ENCODE measurements around the gene INPPL1.

Gene INPPL1

GRCh38 chr11:72232260-72233055 lies 7.9 kb downstream of the INPPL1 start:
- DNase-seq = no peak

DNA sequence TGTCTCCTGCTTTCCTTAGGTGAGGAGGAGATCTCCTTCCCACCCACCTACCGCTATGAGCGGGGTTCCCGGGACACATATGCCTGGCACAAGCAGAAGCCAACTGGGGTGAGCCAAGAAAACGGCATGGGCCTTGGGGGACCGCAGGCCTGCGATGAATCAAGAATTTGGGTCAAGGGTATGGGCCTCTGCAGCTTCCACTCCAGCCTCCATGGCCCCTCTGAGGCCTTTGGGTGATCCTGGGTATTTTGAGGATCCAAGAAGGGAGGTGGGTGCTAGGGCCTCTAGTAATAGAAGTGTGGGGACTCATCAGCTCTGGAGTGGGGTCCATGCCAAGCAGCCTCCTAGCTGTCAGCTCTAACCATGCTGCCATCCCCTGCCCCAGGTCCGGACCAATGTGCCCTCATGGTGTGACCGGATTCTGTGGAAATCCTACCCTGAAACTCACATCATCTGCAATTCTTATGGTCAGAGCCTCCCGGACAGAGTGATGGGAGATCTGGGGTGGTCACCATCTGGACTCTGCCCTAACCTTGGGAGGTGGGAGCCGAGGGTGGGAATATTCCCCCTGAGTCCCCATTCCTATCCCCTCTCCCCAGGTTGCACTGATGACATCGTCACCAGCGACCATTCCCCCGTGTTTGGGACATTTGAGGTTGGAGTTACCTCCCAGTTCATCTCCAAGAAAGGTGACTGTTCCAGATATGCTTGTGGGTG lies 8.6 kb downstream of the INPPL1 start:
- DNase-seq = no peak

- no peak for DNase-seq
Measured at GRCh38 chr11:72233773-72234513, 9.4 kb downstream of the INPPL1 start.

GRCh38 chr11:72234514-72234830 lies 9.9 kb downstream of the INPPL1 start:
- DNase-seq = no peak

DNA sequence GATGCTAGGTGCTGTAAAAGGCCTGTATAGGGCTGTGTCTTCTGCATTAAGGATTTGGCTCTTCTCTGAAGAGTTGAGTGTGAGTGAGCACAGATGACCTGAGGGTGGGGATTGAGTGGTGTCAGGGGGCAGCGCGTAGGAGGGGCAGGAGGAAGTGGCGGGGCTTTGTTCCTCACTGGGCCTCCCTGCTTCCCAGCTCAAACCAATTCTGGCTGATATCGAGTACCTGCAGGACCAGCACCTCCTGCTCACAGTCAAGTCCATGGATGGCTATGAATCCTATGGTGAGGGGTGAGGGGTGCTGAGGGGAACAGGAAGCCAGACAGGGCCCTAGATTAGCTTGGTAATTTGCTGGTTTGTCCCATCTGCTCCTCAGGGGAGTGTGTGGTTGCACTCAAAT lies 10.4 kb downstream of the INPPL1 start:
- no peak for DNase-seq

GRCh38 chr11:72235351-72236057 lies 10.9 kb downstream of the INPPL1 start:
- peak; percentile 39 for DNase-seq

- no peak for DNase-seq
Measured at GRCh38 chr11:72236083-72236697, 11.6 kb downstream of the INPPL1 start.

DNA sequence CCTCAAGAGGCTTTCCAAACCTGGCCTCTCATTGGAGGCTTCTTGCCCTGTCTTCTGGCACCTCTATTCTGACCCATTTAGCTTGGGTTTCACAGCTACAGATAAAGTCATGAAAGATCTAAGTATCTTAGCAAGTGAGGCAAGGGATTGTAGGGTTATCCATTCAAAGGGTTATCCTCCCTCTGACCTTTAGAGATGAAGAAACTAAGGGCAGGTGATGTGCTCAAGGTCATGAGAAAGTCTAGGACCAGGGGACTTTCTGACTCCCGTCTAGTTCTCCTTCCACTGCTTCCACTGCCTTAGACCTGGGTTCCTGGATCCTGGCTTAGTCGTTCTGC lies 12.2 kb downstream of the INPPL1 start:
- no peak for DNase-seq

GRCh38 chr11:72237112-72237931 lies 12.8 kb downstream of the INPPL1 start:
- peak; percentile 72 for DNase-seq

DNA sequence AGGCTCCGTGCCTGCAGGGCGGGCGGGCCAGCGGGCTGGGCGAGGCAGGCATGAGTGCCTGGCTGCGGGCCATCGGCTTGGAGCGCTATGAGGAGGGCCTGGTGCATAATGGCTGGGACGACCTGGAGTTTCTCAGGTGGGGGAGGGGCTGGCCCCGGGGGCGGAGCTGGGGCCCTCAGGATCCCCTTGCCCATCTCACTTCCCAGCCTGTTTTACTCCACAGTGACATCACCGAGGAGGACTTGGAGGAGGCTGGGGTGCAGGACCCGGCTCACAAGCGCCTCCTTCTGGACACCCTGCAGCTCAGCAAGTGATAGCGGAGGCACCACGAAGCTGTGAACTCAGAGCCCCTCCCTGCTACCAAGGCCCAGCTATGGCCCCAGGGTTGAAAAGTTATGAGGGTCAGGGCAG lies 13.5 kb downstream of the INPPL1 start:
- peak; percentile 100 for DNase-seq

GRCh38 chr11:72238492-72239312 lies 14.1 kb downstream of the INPPL1 start:
- DNase-seq = peak; percentile 48

DNA sequence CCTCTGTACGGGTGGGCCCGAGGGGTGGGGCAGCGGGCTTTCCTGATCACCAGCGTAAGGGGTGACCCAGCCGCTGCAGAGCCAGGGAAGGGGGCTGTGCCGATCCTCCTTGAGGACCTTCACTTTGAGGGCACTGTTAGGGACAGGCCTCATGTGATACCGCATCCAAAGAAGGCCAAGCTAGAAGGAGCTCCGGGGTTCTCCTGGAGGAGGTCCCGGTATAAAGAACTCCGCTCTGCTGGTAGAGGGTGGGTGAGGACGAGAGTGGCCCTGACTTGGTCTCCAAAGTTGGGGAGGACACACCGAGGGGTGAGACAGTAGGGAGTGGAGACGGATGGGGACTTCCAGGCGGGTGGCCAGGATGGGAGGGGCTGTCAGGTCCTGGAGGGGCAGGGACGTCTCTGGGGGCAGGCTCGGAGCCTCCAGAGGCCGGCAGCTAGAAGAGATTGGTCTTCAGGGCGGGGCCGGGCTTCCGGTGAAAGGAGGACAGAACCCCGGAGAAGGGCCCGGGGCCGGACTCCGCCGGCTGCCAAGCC lies 14.8 kb downstream of the INPPL1 start:
- DNase-seq = peak; percentile 79

DNA sequence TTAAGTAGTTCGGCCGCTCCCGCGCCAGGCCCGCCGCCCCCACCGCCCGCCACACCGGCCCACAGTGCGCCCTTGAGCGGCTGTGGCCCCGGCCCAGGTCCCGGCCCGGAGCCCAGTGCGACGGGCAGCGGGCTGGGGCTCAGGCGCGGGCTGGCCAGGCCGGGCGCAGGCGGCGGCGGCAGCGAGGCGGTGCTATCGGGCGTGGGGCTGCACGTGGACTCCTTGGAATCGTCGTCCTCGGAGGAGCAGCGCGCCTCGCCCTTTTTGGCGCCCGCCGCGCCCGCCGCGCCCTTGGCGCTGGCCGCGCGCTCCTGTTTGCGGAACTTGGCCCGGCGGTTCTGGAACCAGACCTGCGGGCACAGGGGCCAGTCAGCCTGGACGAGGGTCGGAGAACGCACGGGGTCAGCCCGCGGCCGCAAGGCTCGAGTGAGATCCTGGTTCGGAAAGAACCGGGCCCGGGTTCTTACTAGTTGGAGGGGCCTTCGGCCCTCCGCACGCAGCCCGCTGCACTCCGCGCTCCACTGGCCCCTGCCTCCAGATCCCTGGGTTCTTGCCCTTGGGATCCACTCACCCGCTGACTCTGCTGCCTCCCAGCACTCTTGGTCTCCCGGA lies 15.4 kb downstream of the INPPL1 start:
- DNase-seq = no peak

- DNase-seq = peak; percentile 74
Measured at GRCh38 chr11:72240461-72241290, 16.1 kb downstream of the INPPL1 start.

GRCh38 chr11:72241291-72241781 lies 16.8 kb downstream of the INPPL1 start:
- peak; percentile 70 for DNase-seq

GRCh38 chr11:72242141-72242540 lies 17.6 kb downstream of the INPPL1 start:
- DNase-seq = peak; percentile 32

DNA sequence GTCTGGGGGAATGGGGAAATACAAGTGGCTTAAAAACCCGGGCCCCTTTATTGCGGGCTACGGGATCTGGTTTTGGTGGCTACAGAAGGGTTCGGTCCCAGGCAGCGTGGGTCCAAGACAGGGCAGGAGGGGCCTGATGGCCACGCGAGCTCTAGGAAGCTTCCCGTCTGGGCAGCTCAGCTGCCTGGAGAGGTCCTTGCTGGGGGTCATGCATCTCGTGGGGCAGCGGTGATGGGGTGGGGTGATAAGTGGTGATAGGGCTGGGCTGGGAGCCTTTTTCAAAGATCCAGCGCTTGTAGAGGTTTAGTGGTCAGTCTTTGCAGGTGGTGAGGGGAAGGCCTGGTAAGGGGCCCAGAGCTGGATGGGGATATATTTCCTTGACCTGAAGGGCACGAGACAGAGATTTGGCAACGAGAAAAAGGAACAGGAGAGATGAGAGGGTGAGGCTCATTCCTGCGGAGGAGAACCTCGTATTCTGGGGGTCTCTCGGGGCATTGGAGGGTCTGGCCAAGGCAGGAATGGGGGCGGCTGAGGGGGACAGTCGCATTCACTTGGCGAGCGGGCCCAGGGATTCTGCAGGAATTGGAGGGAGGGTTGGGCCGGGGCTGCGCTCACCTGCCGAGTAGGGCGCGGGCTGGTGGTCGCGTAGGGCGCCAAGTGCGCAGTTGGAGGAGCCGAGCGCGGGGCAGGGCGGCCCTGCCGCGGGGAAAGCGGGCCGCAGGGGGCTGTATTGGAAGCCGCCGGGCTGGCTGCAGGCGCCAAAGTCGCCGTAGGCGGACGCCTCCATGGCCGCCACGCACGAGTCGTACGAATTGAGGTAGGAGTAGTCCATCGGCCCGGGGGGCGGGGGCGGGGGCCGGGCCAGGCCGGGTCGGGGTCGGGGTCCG lies 18.8 kb downstream of the INPPL1 start:
- DNase-seq = peak; percentile 56

- no peak for DNase-seq
Measured at GRCh38 chr11:72244060-72244360, 19.4 kb downstream of the INPPL1 start, which contains the start of gene PHOX2A. Gene PHOX2A (minus strand): TSS chr11:72244176. CDS start chr11:72244004, 172 bp downstream.

Measured in 8988T (cell line).